H1 (cell line): ENCODE data around the gene TYRO3. TPM values are rescaled to one million over a fixed set of nuclear protein-coding genes. Genes with fewer than 3 reads are reported as not detected.

Source experiments
- POLR2A ChIP-seq, 2 experiments: IDR thresholded peaks; 1 replicate in 1 of 2; 2 replicates in 1 of 2; pipeline ENCODE4 v1.6.1; 2011; ENCODE audit warnings: low read depth in 2 of 2, low read length in 2 of 2, mild to moderate bottlenecking in 2 of 2; ENCODE audit errors: control extremely low read depth in 1 of 2
- TAF7 ChIP-seq: optimal IDR thresholded peaks from 2 replicates; pipeline ENCODE3; 2011; ENCODE audit warnings: low read depth, mild to moderate bottlenecking, inconsistent platforms, low read length, moderate library complexity, borderline replicate concordance
- polyA plus RNA-seq, 7 experiments: library from polyadenylated mRNA; depleted of rRNA in 3 of 7; stranded (reverse) in 5 of 7; unstranded in 2 of 7; fragments of >200 nt in 5 of 7; fragments of 200-250 nt in 2 of 7; gene quantifications; 1 replicate in 5 of 7; 2 replicates in 1 of 7; 4 replicates in 1 of 7; pipeline versions ENCODE4 v1.2.1 to v1.2.3, GENCODE V29; 2011 to 2013; ENCODE audit warnings: missing spikeins in 2 of 7, mixed read lengths in 2 of 7
- total RNA-seq: library from RNA; stranded (reverse); fragmentation: NEBNext Ultra II Directional; extraction: Animal tissue kit (Norgen Biotek cat#: 25700); gene quantifications from 2 replicates; pipeline ENCODE4 v1.2.1, GENCODE V29; 2021

TYRO3 gene
- total and polyA plus RNA-seq, 2 of the 8 experiments (the other 6 are each of a cell fraction or from before 2014, with no cell fraction given): 82.7 to 98.8 TPM

DNA sequence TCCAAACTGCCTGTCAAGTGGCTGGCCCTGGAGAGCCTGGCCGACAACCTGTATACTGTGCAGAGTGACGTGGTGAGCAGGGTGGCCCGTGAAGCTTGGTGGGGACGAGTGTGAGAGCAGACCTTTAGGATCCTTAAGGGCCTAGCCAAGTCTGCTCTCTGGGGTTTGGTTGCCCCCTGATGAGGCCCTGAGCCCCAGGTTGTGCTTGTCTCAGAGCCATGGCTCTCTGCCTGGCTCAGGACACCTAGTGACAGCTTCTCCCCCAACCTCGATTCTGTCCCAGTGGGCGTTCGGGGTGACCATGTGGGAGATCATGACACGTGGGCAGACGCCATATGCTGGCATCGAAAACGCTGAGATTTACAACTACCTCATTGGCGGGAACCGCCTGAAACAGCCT, 14.4 kb downstream of the TYRO3 start (continued):
- TF ChIP-seq TAF7: no peak
- TF ChIP-seq POLR2A (IDR thresholded peaks at IDR 0.05; ENCODE audit: control extremely low read depth in 1 of 2, low read depth in 2 of 2, low read length in 2 of 2): no peak
- TF ChIP-seq, all 59 proteins: peak for 0
